GM21786 (cell line): ENCODE results near the gene RAD18.

Experiments used
- ATAC-seq: cut with Tn5 transposase; IDR thresholded peaks from one replicate; pipeline ENCODE4 v1.9.1; 2021; ENCODE audit not compliant: unreplicated experiment

Gene RAD18

DNA sequence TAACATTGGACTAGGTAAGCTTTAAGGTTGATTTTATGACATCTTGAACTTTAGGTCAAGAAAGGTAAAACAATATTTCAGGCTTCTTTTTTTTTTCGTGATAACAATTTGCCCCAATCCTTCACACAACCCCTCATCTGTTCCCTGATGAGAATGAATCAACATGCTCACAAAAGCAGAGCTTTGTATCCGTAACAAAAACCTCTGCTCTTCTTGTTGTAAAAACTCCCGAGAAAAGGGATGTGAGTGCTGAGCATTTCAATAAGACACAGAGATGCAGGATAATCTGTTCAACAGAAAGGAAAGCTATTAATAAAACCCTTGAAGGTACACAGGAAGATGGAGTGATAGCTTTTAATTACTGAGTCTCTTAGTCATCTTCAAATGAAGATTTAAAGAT, 94.3 kb downstream of the RAD18 start:
- ATAC-seq = no peak

DNA sequence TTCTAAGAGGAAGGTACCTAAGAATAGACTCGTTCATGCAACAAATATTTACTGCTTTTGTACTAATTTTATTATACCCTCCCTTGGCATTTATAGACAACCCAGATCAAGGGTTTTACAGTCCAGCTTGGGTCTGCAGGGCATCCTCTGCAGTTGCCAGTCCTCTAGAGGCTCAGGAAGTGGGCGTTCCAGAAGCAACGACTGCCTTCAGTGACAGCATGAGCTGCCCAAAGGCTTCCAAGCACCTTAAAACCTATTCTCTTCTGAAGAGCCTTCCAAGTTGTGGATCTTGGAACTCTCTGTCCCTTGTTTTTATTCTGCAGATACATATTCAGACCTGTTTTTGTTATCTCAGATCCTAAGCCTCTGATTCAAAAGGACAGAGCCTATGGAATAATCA, 95.6 kb downstream of the RAD18 start:
- ATAC-seq = no peak

DNA sequence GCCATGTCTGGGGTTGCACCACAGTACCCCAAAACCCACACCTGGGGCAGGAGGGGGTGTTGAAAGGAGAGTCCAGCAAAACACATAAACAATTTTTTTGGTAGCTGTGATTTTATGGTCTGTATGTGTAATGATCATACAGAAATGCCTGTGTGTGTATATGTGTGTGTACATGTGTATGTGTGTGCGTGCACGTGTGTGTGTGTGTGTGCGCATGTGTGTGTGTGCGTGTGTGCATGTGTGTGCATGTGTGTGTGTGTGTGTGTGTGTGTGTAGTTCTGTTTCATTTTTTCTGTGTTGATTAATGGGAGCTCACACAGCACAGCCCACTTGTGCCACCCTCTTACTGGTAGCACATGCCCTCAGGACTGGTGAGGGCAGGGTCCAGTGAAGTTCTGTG, 97.6 kb downstream of the RAD18 start:
- ATAC-seq = no peak

DNA sequence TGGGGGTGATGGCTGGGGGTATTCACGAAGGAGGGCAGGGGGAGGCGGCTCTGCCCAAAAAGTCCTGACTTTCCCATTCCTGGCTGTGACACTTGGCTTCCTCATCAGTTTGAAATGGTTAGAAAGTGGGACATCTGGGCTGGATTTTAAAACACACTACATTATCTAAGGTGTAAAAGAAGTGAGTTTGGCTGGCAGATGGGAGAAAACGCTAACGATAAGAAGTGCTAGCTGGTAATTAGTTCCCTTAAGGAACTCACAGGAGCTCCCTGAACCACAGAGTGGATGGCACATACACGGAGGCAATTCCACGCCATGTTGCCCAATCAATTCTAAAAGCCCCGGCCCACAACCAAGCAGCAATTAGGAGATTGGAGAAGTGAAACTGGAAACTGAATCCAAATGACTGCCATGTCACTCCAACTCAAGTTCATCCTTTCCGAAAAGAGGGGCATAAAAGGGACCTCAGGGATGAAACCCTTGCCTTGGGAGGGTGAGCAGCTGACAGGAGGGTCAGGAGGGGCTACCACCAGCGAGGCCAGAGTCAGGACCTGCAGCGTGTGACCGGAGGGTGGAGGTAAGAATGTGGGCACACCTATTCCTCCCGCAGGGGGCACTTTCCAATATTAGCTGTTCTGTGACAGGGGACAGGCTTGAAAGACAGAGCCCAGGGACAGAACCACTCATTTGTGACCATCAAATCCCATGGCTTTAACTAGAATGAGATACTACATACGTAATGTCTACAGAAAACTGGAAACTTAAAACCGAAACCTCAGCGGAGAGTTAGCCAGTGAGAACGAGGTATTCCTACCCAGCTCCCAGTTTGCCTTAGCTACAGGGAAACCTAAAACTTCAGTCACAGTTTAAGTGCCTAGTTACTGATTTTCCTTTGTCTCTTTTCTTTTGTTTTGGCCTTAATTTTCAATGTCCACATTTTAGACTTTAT, 98.6 kb downstream of the RAD18 start:
- no peak for ATAC-seq

DNA sequence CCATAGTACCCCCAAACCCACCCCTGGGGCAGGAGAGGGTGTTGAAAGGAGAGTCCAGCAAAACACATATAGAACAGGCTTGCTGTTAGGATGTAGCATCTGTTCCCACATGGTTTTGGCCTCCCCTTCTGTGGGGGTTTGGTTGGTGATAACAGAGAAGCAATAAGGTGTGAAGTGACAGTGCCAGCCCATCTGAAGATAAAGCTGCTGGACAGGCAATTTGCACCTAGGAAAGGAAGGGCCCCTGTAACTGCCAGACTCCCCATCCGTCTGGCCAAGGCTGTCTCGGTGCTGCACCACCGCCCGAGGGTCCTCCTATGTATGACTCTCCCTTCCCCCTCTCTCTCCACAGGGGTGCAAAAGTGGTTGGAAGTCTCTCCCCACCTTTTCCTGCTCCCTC, 99.4 kb downstream of the RAD18 start:
- no peak for ATAC-seq

DNA sequence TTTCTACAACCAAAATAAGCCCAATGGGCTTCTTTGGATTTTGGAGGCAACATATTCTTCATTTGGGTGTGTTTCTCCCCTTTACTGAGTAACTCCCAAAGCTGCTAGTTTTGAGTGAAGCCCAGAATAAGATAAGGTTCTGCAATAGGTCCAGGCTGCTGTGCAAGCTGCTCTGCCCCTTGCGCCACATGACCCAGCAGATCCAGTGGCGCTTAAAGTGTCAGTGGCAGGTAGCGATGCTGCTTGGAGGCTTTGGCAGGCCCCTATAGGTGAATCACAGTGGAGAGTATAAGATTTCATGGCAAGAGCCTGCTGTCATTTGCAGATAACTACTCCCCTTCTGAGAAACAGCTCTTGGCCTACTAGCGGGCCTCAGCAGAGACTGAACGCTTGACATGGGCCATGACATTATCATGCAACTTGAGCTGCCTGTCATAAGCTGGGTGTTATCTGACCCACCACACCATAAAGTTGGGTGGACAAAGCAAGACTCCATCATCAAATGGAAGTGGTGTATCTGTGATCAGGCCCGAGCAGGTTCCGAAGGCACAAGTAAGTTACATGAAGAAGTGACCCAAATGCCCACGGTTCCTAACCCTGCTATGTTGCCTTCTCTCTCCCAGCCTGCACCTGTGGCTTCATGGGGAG, 105.4 kb downstream of the RAD18 start:
- ATAC-seq = no peak

DNA sequence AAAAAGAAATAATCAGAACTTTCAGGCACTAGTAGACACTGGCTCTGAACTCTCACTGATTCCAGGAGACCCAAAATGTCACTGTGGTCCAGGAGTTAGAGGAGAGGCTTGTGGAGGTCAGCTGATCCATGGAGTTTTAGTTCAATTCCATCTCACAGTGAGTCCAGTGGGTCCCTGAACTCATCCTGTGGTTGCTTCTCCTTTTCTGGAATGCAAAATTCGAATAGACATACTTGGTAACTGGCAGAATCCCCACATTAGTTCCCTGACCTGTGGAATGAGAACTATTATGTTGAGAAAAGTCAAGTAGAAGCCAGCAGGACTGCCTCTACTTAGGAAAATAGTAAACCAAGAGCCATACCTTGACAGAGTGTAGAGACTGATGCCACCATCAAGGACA, 106.6 kb downstream of the RAD18 start:
- no peak for ATAC-seq

DNA sequence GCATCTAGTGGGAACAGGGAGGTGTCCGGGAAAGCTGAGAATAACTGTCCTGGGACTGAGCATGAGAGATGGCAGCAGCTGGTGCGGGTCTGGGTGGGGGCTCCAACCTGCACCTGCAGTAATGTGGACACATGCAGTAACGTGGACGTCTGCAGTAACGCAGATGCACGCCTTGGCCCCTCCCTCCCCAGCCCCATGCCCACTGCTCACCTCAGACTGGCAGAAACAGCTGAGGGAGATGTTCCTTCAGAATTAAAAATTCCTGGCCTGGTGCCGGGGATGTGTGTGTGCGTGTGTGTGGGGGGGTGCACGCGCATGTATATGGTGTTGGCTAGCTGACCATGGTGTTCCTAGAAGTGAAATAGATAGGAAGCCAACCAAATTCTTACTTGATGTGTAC, 107.2 kb downstream of the RAD18 start:
- no peak for ATAC-seq

DNA sequence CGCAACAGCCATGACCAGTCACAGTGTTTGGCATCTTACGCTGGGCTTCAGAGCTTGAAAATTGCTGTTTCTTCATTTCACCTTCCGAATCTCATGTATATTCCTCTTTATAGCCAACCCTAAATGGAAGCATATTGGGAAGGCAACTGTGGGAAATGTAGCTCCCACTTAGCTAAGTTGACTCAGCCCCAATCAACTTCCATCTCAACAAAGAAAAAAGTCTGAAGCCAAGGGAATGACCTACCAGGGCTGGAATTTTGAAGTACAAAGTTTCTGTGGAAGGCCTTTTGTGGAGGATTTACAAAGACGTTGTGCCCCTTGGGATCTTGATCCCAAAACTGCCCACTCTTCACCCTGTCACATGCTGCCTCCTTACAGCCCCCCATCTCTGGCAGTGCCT, 108.6 kb downstream of the RAD18 start:
- no peak for ATAC-seq

DNA sequence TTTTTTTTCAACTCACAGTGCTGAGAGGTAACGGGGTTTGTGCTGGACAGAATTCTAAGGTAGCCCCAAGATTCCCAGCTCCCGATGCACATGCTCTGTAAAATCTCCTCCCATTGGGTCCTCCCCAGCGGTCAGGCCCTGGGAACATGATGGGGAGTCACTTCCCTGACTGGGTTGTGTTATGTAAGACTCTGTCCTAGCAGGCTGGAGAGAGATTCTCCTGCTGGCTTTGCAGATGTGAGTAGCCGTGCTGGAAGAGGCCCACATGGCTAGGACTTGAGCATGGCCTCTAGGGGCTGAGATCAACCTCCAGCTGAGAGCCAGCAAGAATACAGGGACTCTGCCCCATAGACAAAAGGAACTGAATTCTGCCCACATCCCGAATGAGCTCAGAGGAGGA, 110.2 kb downstream of the RAD18 start:
- no peak for ATAC-seq

DNA sequence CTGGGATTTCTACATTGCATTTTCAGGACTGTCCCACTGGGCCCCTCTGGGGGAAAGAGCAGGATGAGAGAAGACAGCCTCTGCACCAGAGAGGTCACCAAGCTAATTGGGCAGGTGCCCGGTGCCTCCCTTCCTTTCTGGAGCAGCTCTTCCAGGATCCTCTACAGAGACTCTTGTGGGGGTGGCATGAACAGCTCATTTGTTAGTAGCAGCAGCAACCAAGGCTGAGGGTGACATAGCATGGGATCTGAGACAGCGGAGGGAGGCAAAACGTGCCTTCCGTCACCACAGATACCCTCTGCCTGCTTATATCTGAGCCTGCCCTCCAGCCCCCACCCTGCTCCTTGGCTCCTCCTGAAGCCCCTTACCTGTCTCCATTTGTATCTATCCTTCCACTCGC, 110.8 kb downstream of the RAD18 start:
- ATAC-seq = no peak

DNA sequence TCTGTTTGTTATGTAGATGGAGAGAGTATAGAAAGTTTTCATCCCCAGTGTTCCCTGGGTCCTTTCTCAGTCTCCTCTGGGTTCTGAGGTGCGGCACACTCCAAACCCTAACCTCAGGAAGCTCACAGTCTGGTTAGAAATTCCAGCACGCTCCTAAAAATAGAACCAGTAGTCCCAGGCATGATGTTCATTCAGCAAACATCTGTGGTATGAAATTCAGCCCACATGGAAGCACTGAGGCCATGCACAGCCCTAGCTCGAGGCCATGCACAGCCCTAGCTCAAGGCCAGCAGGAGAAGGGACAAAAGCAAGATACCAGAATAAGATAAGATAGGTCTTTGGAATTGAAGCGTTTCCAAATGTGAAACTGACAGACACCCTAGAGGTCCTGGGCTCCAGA, 111.6 kb downstream of the RAD18 start:
- no peak for ATAC-seq

DNA sequence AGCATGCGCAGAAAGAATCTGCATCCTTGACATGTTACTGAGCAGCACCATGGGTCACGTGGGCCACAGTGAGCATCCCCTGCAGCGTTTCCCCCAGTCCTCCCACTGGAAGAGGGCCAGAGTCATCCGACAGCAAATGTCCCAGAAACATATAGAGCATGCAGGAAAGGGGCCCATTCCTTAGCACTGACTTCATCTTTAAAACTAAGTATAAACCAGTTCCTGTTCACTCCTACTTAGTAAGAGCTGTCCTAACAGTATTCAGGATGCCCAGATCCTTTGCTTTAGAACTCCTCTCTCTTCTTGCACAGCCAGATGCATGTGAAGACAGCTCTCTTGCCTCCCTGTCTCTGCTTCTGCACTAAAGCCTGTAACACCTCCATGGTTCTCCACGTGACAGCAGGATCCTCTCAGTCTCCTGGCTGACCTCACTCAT, 114.6 kb downstream of the RAD18 start:
- no peak for ATAC-seq

DNA sequence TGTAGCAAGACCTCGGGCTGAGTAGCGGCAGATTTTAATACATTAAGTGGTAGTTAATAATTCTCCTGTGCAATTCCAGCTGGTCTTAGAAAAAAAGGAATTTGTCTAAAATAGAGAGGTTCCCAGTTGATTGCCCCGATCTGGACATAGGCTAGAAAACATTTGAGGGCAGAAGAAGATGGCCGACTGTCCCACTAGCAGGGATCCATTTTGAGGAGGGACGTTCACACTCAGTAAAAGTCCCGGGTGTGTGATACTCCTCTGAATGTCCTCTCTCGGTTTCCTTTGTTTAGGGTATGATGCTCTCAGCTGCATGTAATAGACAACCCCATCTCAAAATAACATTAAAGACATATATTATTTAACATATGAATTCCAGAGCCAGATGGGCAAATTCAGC, 116.0 kb downstream of the RAD18 start:
- ATAC-seq = no peak

DNA sequence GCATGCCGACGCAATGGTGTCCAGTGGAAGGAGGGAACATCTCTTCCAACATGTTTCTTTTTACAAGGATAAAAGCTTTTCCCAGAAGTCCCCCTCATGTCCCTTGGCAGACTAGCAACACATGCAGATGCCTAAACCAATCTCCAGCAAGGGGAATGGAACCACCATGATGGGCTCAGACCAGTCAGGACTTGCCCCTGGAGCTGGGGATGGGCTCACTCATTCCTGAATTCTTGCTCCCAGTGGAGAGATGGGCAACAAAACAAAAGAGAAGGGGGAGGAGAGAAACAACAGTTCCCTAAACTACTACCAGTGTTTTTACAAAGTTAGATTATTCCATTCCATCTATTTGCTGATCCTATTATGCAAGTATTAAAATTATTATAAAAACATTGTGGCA, 117.1 kb downstream of the RAD18 start:
- ATAC-seq = no peak

DNA sequence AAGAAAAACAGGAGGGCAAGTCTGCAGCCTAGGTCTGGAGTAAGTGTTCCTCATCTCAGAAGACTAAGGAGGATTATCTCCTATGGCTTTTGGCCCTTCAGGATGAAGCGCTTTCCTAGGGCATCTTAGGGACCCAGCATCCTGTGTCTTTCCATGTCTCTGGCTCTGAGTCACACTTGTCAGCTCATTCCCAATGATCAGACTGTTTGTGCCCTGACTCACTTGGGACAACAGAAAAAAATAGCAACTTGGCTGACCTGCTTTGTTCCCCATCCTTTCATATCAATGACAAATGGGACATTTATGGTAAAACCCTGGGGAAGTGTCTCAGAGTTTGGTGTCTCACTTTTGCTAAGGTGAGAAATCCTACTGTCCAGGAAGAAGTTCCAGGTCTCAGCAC, 117.6 kb downstream of the RAD18 start:
- no peak for ATAC-seq

DNA sequence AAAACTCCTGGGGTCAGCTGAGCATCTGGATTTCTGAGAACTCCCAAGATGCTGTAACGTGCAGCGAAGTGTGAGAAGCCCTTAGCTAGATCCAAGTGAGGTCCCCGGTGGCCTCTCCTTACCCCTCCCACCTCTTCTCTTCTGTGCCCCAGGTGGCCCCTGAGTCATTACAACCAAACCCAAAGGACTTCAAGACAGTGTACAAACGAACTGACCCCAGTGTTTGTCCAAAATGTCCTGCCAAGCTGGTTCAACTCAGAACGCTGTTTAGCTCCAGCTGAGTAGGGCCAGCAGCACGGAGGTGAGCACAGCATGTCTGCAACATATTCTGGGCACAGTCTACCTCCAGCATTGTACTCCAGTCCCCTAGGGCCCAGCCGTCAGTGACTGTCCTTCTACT, 119.9 kb downstream of the RAD18 start:
- no peak for ATAC-seq

DNA sequence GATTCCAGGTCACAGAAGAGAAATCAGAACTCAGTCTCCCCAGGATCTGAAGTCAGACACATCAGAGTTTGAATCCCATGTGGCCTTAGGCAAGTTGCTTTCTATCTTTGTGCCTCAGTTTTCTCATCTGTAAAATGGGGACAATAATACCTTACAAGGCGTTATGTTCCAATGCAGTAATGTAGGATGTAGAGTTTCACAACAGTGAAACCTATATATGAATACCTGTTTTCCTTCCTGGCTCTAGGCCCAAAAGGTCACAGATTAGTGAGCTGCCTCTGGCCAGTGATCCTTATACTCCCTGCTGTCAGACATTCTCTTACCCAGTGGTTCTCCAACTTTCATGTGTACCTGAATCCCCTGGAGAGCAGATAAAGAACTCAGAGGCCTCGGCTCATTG, 121.0 kb downstream of the RAD18 start:
- no peak for ATAC-seq

DNA sequence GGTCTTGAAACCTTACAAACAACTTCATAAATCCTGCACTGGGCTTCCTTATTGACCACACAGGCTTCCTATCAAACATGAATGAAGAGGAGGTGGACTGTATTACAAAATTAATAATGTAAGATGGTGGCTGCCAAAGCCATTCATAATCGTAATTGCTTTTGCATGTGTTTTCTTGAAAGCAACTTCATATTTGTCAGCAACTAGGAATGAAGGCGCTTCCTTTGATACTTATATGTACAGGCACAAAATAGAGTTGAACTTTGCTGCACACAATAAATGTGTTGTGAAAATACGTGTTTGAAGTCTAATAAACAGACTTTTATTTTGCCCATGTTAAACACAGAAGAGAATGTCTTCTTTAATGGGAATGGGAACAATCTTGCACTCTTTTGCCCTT, 121.8 kb downstream of the RAD18 start:
- no peak for ATAC-seq

DNA sequence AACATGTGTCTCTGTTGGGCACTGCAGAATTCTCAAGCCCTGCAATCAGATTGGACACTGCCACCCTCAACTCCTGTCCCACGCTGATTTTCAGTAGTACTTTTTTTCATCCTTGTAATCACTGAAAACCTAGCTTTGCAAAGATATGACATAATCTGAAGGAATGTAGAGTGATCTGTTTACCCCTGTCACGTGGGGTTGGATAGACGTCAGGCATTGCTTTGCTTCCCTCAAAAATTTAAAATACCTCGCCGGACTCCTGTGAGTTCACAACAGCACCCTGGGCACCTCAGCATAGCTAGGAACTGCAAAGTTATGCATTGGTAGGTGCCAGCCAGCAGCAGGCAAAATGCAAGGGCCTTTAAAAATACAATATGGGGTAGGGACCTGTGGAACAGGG, 122.7 kb downstream of the RAD18 start:
- no peak for ATAC-seq

DNA sequence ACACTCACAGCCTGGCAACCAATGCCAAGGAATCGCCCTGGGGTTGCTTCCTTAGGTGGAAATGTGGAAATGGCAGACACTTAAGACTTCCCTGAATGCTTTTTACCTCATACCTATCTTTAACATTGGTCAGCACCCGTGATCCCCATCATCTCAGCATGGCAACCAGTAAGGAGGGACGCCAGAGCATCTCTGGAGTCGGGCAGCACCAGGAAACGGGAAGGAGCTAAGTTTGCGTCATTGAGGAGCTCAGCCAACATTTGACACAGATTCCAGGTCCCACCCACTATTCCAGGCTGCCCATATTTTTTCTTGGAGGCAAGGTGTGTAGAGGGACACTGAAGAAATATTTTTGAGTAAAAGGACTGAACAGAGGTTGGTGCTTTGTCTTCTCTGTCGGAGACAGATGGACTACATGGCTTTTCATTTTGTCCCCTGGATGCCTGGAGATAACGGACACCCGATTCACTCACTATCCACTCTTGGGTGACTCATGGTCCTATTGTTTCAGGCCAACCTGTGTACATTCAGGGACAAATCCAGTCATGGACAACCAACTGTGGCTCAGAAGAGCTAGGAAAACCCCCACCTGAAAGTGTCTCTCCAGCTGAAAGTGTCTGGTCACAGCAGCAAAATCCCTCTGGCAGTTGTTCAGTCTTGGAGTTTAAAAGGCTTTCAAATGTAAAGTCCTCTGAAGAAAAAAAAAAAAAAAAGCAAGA, 123.5 kb downstream of the RAD18 start:
- no peak for ATAC-seq
